ENCODE data around the gene MED28.

DNA sequence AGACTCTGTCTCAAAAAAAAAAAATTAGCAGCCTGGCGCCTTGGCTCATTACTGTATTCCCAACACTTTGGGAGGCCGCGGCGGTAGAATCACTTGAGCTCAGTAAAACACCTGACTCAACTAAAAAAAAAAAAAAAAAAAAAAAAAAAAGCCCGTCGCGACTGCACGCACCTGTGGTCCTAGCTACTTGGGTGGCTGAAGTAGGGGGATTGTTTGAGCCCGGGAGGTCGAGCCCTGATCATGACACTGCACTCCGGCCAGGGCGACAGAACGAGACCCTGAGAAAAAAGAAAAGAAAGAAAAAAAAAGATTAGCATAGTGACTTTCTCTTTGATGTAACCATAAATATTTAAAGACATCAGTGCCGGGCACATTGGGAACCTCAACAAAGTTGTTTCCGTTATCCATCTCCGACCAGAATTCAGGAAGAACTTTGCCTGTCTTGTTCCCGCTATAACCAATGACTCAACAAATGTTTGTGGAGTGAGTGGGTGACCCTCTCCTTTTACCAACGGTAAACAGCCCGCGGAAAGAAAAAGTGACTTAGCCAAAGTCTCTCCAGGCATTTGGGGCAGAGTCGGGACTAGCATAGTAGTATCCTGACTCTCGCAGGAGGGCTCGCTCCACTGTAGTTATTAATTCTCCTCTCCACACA lies 553 bp upstream of the MED28 start:
- TF ChIP-seq HDGF (IDR thresholded peaks at IDR 0.05; ENCODE audit: borderline replicate concordance) (no peak), BHLHE40 (IDR thresholded peaks at IDR 0.05; ENCODE audit: borderline replicate concordance) (no peak)
